GM23248 (cell line): ENCODE results near the gene STX8. TPM values are rescaled to one million over a fixed set of nuclear protein-coding genes. Genes with fewer than 3 reads are reported as not detected.

Experiments
- DNase-seq: peaks from one replicate; pipeline ENCODE4 v3.0.0-alpha.2; 2015
- H2AFZ ChIP-seq: fragments of 200-600 bp; sonication (generic); 2 replicates; pipeline ENCODE4 v1.6.1; 2016; ENCODE audit warnings: antibody characterized with exemption
- H3F3A ChIP-seq: fragments of 200-600 bp; sonication (generic); 2 replicates; pipeline ENCODE4 v1.6.1; 2016; ENCODE audit warnings: mild to moderate bottlenecking, antibody characterized with exemption, mixed run types; ENCODE audit not compliant: insufficient read depth
- H3K27ac ChIP-seq: fragments of 200-600 bp; sonication (generic); 2 replicates; pipeline ENCODE4 v1.5.1; 2016; ENCODE audit warnings: mild to moderate bottlenecking
- H3K27me3 ChIP-seq: fragments of 200-600 bp; sonication (generic); replicated peaks from 2 replicates; pipeline ENCODE4 v1.6.1; 2016; ENCODE audit warnings: mild to moderate bottlenecking; ENCODE audit not compliant: insufficient read depth
- H3K36me3 ChIP-seq: fragments of 200-600 bp; sonication (generic); 2 replicates; pipeline ENCODE4 v1.6.1; 2016; ENCODE audit warnings: low read depth, mild to moderate bottlenecking
- H3K4me1 ChIP-seq: fragments of 200-600 bp; sonication (generic); 2 replicates; pipeline ENCODE4 v1.6.1; 2016; ENCODE audit warnings: mild to moderate bottlenecking; ENCODE audit not compliant: insufficient read depth
- H3K4me2 ChIP-seq: fragments of 200-600 bp; sonication (generic); one replicate; pipeline ENCODE4 v1.6.1; 2016; ENCODE audit warnings: mild to moderate bottlenecking; ENCODE audit not compliant: unreplicated experiment
- H3K4me3 ChIP-seq: fragments of 200-600 bp; sonication (generic); 2 replicates; pipeline ENCODE4 v1.5.1; 2016; ENCODE audit warnings: mild to moderate bottlenecking
- H3K79me2 ChIP-seq: fragments of 200-600 bp; sonication (generic); 2 replicates; pipeline ENCODE4 v1.6.1; 2016; ENCODE audit warnings: mild to moderate bottlenecking; ENCODE audit not compliant: insufficient read depth
- H3K9ac ChIP-seq: fragments of 200-600 bp; sonication (generic); 2 replicates; pipeline ENCODE4 v1.6.1; 2016; ENCODE audit warnings: mild to moderate bottlenecking
- H3K9me2 ChIP-seq: fragments of 200-600 bp; sonication (generic); 2 replicates; pipeline ENCODE4 v1.6.1; 2016; ENCODE audit warnings: mixed run types, mild to moderate bottlenecking, moderate library complexity; ENCODE audit not compliant: insufficient read depth
- H3K9me3 ChIP-seq: fragments of 200-600 bp; sonication (generic); one replicate; pipeline ENCODE4 v1.6.1; 2017; ENCODE audit warnings: low read depth
- H4K20me1 ChIP-seq: fragments of 200-600 bp; sonication (generic); 2 replicates; pipeline ENCODE4 v1.6.0; 2016; ENCODE audit not compliant: insufficient read depth
- EZH2 ChIP-seq: fragments of 200-600 bp; sonication (generic); IDR thresholded peaks from 2 replicates; pipeline ENCODE4 v1.6.1; 2018; ENCODE audit warnings: antibody characterized with exemption, mild to moderate bottlenecking; ENCODE audit not compliant: insufficient read depth, poor library complexity, severe bottlenecking
- EZH2phosphoT487 ChIP-seq: fragments of 200-600 bp; sonication (generic); IDR thresholded peaks from 2 replicates; pipeline ENCODE4 v1.6.1; 2018; ENCODE audit warnings: antibody characterized with exemption, moderate library complexity, mild to moderate bottlenecking, low read depth; ENCODE audit not compliant: insufficient read depth
- WGBS, 2 experiments: methylation state at CpG; one replicate each; pipeline ENCODE4 v1.1.6; 2015 to 2017; ENCODE audit warnings: low lambda C conversion rate in 2 of 2, low coverage in 1 of 2; ENCODE audit errors: missing lambda C conversion rate in 2 of 2; 5-methylcytosine and 5-hydroxymethylcytosine counted together
- in situ Hi-C: fragments of 300-500 bp; cut with MboI; formaldehyde crosslinking; loops from 2 replicates; pipeline ENCODE4 v1.15.0; 2020
- polyA plus RNA-seq: library from polyadenylated mRNA; unstranded; fragments of >200 nt; fragmentation: Nextera tagmentation; extraction: Ambion mirVana; gene quantifications from 2 replicates; pipeline ENCODE4 v1.2.1, GENCODE V29; 2016
- small RNA-seq: library from RNA; depleted of rRNA; stranded (forward); fragments of <200 nt; gene quantifications from one replicate; pipeline ENCODE3, GENCODE V24; 2014; ENCODE audit warnings: low read depth, low replicate concordance
- total RNA-seq: library from RNA; depleted of rRNA; stranded (reverse); fragments of >200 nt; shearing (Covaris generic); gene quantifications from 2 replicates; pipeline ENCODE4 v1.2.3, GENCODE V29; 2014; rRNA removed

The STX8 gene
- total and polyA plus RNA-seq, 2 experiments from 2014 or later, result 40.7 to 84.3 TPM

- WGBS, 2 experiments, result 77 to 80% methylated on average over 3 of the region's 3 CpGs
- in situ Hi-C loops, result no loop called here
- Histone ChIP-seq H3K4me1 (no peaks in the 10 kb centered on the region), H4K20me1 (no peaks in the 10 kb centered on the region), H3F3A (no peaks in the 10 kb centered on the region), H3K36me3 (no peaks in the 10 kb centered on the region), H3K4me2 (no peak overlapping the region), H3K9me2 (no peaks in the 10 kb centered on the region), H2AFZ (no peak overlapping the region), H3K9me3 (no peaks in the 10 kb centered on the region), H3K4me3 (no peak overlapping the region), H3K9ac (no peak overlapping the region), H3K79me2 (no peaks in the 10 kb centered on the region), H3K27ac (no peak overlapping the region), H3K27me3 (peaks cover 3% of the 10 kb centered on the region; the same call in 1 of the 2 replicates)
- no peak for TF ChIP-seq EZH2
- no peak for TF ChIP-seq EZH2phosphoT487
- no peak for DNase-seq
Observed at GRCh38 chr17:9203771-9204425, 371.7 kb downstream of the STX8 start.

GRCh38 chr17:9202532-9202931 is 373.1 kb downstream of the STX8 start:
- no peaks in the 10 kb centered on the region for H3K79me2 ChIP-seq
- peak; percentile 75 for DNase-seq
- H4K20me1 ChIP-seq, result no peaks in the 10 kb centered on the region
- H3K27me3 ChIP-seq, result peaks cover 3% of the 10 kb centered on the region; the same call in 1 of the 2 replicates
- no peak overlapping the region for H3K4me2 ChIP-seq
- H3F3A ChIP-seq, result no peaks in the 10 kb centered on the region
- H3K9me3 ChIP-seq, result no peaks in the 10 kb centered on the region
- in situ Hi-C loops, result no loop called here
- H3K9ac ChIP-seq, result no peak overlapping the region
- peak overlapping the region; percentile 39; the same call in 1 of the 2 replicates for H3K27ac ChIP-seq
- no peak overlapping the region for H2AFZ ChIP-seq
- H3K4me3 ChIP-seq, result no peak overlapping the region
- H3K9me2 ChIP-seq, result no peaks in the 10 kb centered on the region
- WGBS, 2 experiments, result 41 to 45% methylated on average over 5 of the region's 5 CpGs
- TF ChIP-seq EZH2phosphoT487, result no peak
- TF ChIP-seq EZH2, result no peak
- no peaks in the 10 kb centered on the region for H3K4me1 ChIP-seq
- no peaks in the 10 kb centered on the region for H3K36me3 ChIP-seq

GRCh38 chr17:9200699-9201359 is 374.8 kb downstream of the STX8 start:
- Histone ChIP-seq H3K27me3 (no peaks in the 10 kb centered on the region; the same call in 1 of the 2 replicates), H3K9me2 (no peaks in the 10 kb centered on the region), H3K4me2 (no peak overlapping the region), H3K4me1 (no peaks in the 10 kb centered on the region), H3K9me3 (no peaks in the 10 kb centered on the region), H3F3A (no peaks in the 10 kb centered on the region), H3K79me2 (no peaks in the 10 kb centered on the region), H3K36me3 (no peaks in the 10 kb centered on the region), H3K27ac (no peak overlapping the region), H3K9ac (no peak overlapping the region), H3K4me3 (no peak overlapping the region), H4K20me1 (no peaks in the 10 kb centered on the region), H2AFZ (no peak overlapping the region)
- TF ChIP-seq EZH2 (no peak), EZH2phosphoT487 (no peak)
- DNase-seq, result no peak
- WGBS, 2 experiments, result 77% methylated on average over 5 of the region's 5 CpGs
- in situ Hi-C loops, result no loop called here

Small RNA genes lying within 50 kb of the gene (small RNA-seq; reads per million reads assigned to genes)
- gene AC005695.3, result not detected

Other genes with a start within 250 kb of the STX8 start
- gene CFAP52, start 822 bp upstream of the STX8 start, total RNA-seq, result not detected in 2 replicates
- gene CFAP52, start 822 bp upstream of the STX8 start, polyA plus RNA-seq, result 0.76 TPM in 1 of 2 replicates, not detected in the other
- 0.25 TPM in 1 of 2 replicates, not detected in the other for gene USP43, start 69.7 kb upstream of the STX8 start, total RNA-seq
- 0.08 TPM in 1 of 2 replicates, not detected in the other for gene USP43, start 69.7 kb upstream of the STX8 start, polyA plus RNA-seq
- not detected in 2 replicates for gene DHRS7C, start 215.8 kb upstream of the STX8 start, total RNA-seq
- not detected in 2 replicates for gene DHRS7C, start 215.8 kb upstream of the STX8 start, polyA plus RNA-seq
- gene GSG1L2, start 246.3 kb upstream of the STX8 start, total RNA-seq, result not detected in 2 replicates
- gene GSG1L2, start 246.3 kb upstream of the STX8 start, polyA plus RNA-seq, result not detected in 2 replicates